Mammary epithelial cell (primary cell): ENCODE measurements around the gene SMARCD3.

ENCODE experiments used
- EZH2 ChIP-seq: IDR thresholded peaks from 2 replicates; pipeline ENCODE4 v1.6.1; 2012; ENCODE audit warnings: low read length, inconsistent platforms, borderline replicate concordance
- TF ChIP-seq, protein P1 (sequence below), 2 donors: IDR thresholded peaks in 1 of 2; conservative IDR thresholded peaks in 1 of 2; 2 replicates each; pipeline ENCODE4 v1.5.1; 2011 to 2012; ENCODE audit warnings: inconsistent platforms in 2 of 2, low read length in 2 of 2, mild to moderate bottlenecking in 2 of 2, control low read depth in 1 of 2, low read depth in 1 of 2; ENCODE audit not compliant: insufficient read depth in 1 of 2; ENCODE audit errors: extremely low read depth in 1 of 2

DNA sequence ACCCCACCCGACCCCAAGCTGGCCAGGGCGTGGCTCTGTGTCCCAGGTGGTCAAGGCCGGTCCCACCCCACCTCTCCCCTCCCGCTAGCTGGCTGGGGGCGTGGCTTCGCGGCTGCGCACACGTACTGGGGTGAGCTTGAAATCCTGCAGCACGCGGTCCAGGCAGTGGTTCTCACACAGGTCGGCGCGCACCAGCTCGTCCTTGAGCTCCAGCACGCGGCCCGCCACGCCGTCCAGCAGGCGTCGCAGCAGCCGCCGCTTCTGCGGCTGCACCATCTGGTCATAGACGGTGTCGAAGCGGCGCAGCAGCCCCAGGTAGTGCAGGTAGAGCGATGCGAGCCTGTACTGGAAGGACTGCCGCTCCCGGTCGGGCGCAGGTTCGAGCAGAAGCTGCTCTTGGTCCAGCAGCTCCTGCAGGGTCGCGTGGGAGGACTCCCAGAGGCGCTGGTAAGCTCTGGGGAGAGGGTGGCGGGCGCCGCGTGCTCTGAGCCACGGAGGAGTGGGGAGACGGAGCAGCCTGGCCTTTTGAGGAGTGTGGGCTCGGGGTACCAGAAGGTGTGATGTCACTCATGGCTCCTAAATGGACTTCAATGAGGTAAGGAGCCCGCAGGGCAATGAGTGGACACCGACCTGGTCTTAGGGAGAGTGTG is 44.0 kb downstream of the SMARCD3 start:
- TF ChIP-seq, protein P1, sequence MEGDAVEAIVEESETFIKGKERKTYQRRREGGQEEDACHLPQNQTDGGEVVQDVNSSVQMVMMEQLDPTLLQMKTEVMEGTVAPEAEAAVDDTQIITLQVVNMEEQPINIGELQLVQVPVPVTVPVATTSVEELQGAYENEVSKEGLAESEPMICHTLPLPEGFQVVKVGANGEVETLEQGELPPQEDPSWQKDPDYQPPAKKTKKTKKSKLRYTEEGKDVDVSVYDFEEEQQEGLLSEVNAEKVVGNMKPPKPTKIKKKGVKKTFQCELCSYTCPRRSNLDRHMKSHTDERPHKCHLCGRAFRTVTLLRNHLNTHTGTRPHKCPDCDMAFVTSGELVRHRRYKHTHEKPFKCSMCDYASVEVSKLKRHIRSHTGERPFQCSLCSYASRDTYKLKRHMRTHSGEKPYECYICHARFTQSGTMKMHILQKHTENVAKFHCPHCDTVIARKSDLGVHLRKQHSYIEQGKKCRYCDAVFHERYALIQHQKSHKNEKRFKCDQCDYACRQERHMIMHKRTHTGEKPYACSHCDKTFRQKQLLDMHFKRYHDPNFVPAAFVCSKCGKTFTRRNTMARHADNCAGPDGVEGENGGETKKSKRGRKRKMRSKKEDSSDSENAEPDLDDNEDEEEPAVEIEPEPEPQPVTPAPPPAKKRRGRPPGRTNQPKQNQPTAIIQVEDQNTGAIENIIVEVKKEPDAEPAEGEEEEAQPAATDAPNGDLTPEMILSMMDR (conservative IDR thresholded peaks at IDR 0.05 in 1 of 2, IDR thresholded peaks at IDR 0.05 in 1 of 2; ENCODE audit: extremely low read depth in 1 of 2, insufficient read depth in 1 of 2, low read depth in 1 of 2, low read length in 2 of 2): peak in 1 of 2 donors; percentile 11
- TF ChIP-seq EZH2: no peak
